Mononuclear cell (primary cell): ENCODE data around the gene SLC10A7. TPM values are rescaled to one million over a fixed set of nuclear protein-coding genes. Genes with fewer than 3 reads are reported as not detected.
A peak's percentile ranks its signal among the peaks of the same experiment; 100 is the strongest.

Experiments used
- H3K27me3 ChIP-seq: 2 replicates; pipeline ENCODE4 v1.6.0; 2011; ENCODE audit warnings: low read length, control low read depth; ENCODE audit not compliant: insufficient read depth
- H3K4me1 ChIP-seq: 2 replicates; pipeline ENCODE4 v1.5.1; 2011; ENCODE audit warnings: mild to moderate bottlenecking, low read length, control low read depth; ENCODE audit not compliant: insufficient read depth
- H3K4me3 ChIP-seq: 2 replicates; pipeline ENCODE4 v1.5.1; 2011; ENCODE audit warnings: mild to moderate bottlenecking, low read length, moderate library complexity
- H3K9me3 ChIP-seq: 2 replicates; pipeline ENCODE4 v1.5.1; 2011; ENCODE audit warnings: low read depth, mild to moderate bottlenecking, control low read depth, low read length
- total RNA-seq: library from RNA; depleted of rRNA; stranded (reverse); fragments of >200 nt; gene quantifications from one replicate; pipeline ENCODE4 v1.2.3, GENCODE V29; 2012

The SLC10A7 gene
- total RNA-seq, result 12.8 TPM

- Histone ChIP-seq H3K4me1 (peaks cover 24% of the 10 kb centered on the region), H3K4me3 (peak within 1 kb of the TSS; percentile 99), H3K9me3 (no peaks in the 10 kb centered on the region), H3K27me3 (no peaks in the 10 kb centered on the region)
These were observed at the start of gene SLC10A7 for GRCh38 chr4:146521541-146522097. Gene SLC10A7, minus strand, starts transcription at chr4:146521940. Its CDS starts 223 bp downstream, at chr4:146521717.

DNA sequence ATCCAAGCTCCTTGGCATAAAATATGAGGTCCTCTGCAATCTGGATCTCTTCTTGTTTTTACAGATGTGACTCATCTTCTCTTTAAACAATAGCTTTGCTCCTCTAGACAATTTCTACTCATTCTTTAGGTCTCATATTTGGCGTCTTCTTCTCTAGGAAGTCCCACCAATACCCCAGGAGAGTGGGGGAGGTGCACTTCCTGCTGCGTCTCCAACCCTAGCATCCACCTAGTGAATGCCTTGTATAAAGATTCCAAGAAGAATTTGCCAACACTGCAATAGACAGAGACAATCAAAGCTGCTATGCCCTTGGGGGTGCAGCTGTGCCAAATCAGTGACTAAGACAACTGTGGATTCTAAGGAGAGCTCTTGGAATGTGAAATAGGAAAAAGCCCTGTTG lies 45.7 kb upstream of the SLC10A7 start:
- H3K4me3 ChIP-seq, result no peak overlapping the region

DNA sequence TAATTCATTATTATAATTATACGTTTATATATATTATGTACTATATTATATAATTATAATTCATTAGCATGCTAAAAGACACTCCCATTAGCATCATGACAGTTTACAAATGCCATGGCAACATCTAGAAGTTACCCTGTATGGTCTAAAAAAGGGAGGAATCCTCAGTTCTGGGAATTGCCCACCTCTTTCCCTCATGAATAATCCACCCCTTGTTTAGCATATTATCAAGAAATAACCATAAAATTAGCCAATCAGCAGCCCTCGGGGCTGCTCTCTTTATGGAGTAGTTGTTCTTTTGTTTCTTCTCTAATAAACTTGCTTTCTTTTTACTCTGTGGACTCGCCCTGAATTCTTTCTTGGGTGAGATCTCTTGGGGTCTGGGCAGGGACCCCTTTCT lies 42.8 kb upstream of the SLC10A7 start:
- H3K4me3 ChIP-seq, result no peak overlapping the region
- H3K9me3 ChIP-seq, result no peaks in the 10 kb centered on the region
- no peaks in the 10 kb centered on the region for H3K4me1 ChIP-seq
- no peaks in the 10 kb centered on the region for H3K27me3 ChIP-seq

More for the DNA sequence above, 45.7 kb upstream of the SLC10A7 start:
- no peaks in the 10 kb centered on the region for H3K9me3 ChIP-seq
- H3K4me1 ChIP-seq, result no peaks in the 10 kb centered on the region
- no peaks in the 10 kb centered on the region for H3K27me3 ChIP-seq

GRCh38 chr4:146550161-146550560 lies 28.4 kb upstream of the SLC10A7 start:
- Histone ChIP-seq H3K9me3 (no peaks in the 10 kb centered on the region), H3K4me3 (no peak overlapping the region), H3K27me3 (no peaks in the 10 kb centered on the region), H3K4me1 (no peaks in the 10 kb centered on the region)

DNA sequence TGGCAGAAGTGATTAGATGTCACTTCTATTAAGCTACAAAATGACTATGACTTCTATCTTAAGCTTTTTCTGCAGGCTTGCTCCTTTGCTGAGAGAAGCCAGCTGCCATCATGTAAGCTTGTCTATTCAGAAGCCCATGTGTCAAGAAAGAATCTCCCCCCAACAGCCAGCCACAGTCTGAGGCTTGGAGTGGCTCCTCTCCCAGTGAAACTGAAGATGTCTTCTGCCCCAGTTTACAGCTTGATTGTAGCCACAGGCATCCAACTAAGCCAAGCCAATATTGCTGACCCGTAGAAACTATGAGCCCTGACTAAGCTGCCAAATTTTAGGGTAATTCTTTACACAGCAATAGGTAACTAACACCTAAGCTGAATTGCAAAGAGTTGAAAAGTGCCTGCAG lies 26.7 kb upstream of the SLC10A7 start:
- H3K4me1 ChIP-seq, result no peaks in the 10 kb centered on the region
- H3K4me3 ChIP-seq, result no peak overlapping the region

DNA sequence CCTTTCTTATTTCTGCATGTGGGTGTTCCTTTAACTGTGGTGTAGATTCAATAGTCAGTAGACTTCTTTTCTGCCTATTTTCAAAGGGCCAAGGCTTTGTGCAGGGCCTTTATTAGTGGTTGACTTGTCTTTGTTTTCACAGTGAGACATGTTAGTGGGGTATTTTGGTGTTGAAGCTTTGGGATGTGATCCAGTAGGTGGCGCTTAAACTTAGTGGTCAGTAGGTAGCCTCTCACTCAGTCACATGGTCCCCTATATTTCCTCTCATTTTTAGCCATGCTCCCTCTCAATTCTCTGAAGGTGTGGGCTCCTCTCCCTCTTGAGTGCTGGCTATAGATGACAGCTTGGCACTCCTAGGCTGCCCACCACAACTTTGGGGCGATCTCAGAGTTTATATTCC lies 23.4 kb upstream of the SLC10A7 start:
- Histone ChIP-seq H3K4me1 (no peaks in the 10 kb centered on the region), H3K4me3 (no peak overlapping the region), H3K27me3 (peaks cover 10% of the 10 kb centered on the region), H3K9me3 (peaks cover 14% of the 10 kb centered on the region)

More for the DNA sequence above, 26.7 kb upstream of the SLC10A7 start:
- Histone ChIP-seq H3K27me3 (no peaks in the 10 kb centered on the region), H3K9me3 (peaks cover 9% of the 10 kb centered on the region)

DNA sequence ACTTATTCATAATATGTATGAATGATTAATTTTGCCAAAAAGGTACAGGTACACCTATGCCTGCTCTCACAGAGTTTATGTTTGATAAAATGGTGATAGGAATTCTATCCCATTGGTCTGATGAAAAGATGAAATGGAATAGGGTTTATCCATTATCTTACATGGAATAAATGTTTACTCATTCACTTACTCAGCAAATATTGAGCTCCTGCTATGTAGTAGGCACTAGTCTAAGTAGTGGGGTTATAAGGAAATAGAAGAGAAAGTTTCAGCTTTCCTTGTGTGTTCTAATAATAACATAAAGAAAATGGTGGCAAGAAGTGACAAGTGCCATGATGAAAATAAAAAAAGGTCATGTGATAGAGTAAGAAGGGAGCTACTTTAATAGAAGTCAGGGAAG lies 12.4 kb upstream of the SLC10A7 start:
- Histone ChIP-seq H3K4me1 (no peaks in the 10 kb centered on the region), H3K9me3 (no peaks in the 10 kb centered on the region), H3K4me3 (no peak overlapping the region), H3K27me3 (no peaks in the 10 kb centered on the region)

- Histone ChIP-seq H3K4me1 (peaks cover 10% of the 10 kb centered on the region), H3K4me3 (no peak overlapping the region), H3K9me3 (no peaks in the 10 kb centered on the region), H3K27me3 (no peaks in the 10 kb centered on the region)
These were observed 4.0 kb upstream of the SLC10A7 start for GRCh38 chr4:146525754-146526153.

- H3K27me3 ChIP-seq, result no peaks in the 10 kb centered on the region
- H3K4me3 ChIP-seq, result no peak overlapping the region
- peaks cover 21% of the 10 kb centered on the region for H3K4me1 ChIP-seq
- no peaks in the 10 kb centered on the region for H3K9me3 ChIP-seq
These were observed 2.9 kb upstream of the SLC10A7 start for GRCh38 chr4:146524663-146525062.

- H3K9me3 ChIP-seq, result no peaks in the 10 kb centered on the region
- peaks cover 24% of the 10 kb centered on the region for H3K4me1 ChIP-seq
- H3K4me3 ChIP-seq, result peak overlapping the region; percentile 99
- H3K27me3 ChIP-seq, result no peaks in the 10 kb centered on the region
These were observed 1.1 kb upstream of the SLC10A7 start for GRCh38 chr4:146522869-146523205.

- Histone ChIP-seq H3K27me3 (no peaks in the 10 kb centered on the region), H3K9me3 (no peaks in the 10 kb centered on the region), H3K4me3 (peak overlapping the region; percentile 99), H3K4me1 (peaks cover 24% of the 10 kb centered on the region)
These were observed 543 bp upstream of the SLC10A7 start for GRCh38 chr4:146522098-146522868.

GRCh38 chr4:146520896-146521540 lies 722 bp downstream of the SLC10A7 start:
- no peaks in the 10 kb centered on the region for H3K27me3 ChIP-seq
- H3K4me3 ChIP-seq, result peak overlapping the region; percentile 99
- peaks cover 24% of the 10 kb centered on the region for H3K4me1 ChIP-seq
- H3K9me3 ChIP-seq, result no peaks in the 10 kb centered on the region

- peaks cover 11% of the 10 kb centered on the region for H3K4me1 ChIP-seq
- no peaks in the 10 kb centered on the region for H3K27me3 ChIP-seq
- no peak overlapping the region for H3K4me3 ChIP-seq
- H3K9me3 ChIP-seq, result no peaks in the 10 kb centered on the region
These were observed 6.9 kb downstream of the SLC10A7 start for GRCh38 chr4:146514651-146515357.

GRCh38 chr4:146513548-146513947 lies 8.2 kb downstream of the SLC10A7 start:
- Histone ChIP-seq H3K4me1 (peaks cover 6% of the 10 kb centered on the region), H3K27me3 (no peaks in the 10 kb centered on the region), H3K4me3 (no peak overlapping the region), H3K9me3 (no peaks in the 10 kb centered on the region)

GRCh38 chr4:146511381-146511780 lies 10.4 kb downstream of the SLC10A7 start:
- H3K4me3 ChIP-seq, result no peak overlapping the region
- H3K4me1 ChIP-seq, result peaks cover 6% of the 10 kb centered on the region
- no peaks in the 10 kb centered on the region for H3K9me3 ChIP-seq
- H3K27me3 ChIP-seq, result no peaks in the 10 kb centered on the region
